Panc1 (cell line): ENCODE data around the gene PCK2. TPM values are rescaled to one million over a fixed set of nuclear protein-coding genes. Genes with fewer than 3 reads are reported as not detected.

Experiments
- ATAC-seq: fragments of 200-7000 bp; cut with Tn5 transposase; 2 replicates; pipeline ENCODE4 v1.9.1; 2020; ENCODE audit warnings: mild to moderate bottlenecking, moderate library complexity
- BruUV-seq: library from RNA; stranded (reverse); fragments of 400-500 nt; replicated peaks from 2 replicates; lab custom pipeline; 2021; lab: Mats Ljungman, UMichigan
- CTCF ChIA-PET: fragments of 300-600 bp; sonication (Branson Sonifier 250); formaldehyde crosslinking; loops from one replicate; lab custom pipeline; 2022; ENCODE audit warnings: antibody characterized with exemption; lab: Charles Lee
- POLR2A ChIA-PET: fragments of 300-600 bp; sonication (Branson Sonifier 250); formaldehyde crosslinking; loops from one replicate; lab custom pipeline; 2022; ENCODE audit warnings: antibody characterized with exemption; lab: Charles Lee
- DNase-seq: peaks from one replicate; pipeline ENCODE4 v3.0.0-alpha.2; 2010; ENCODE audit warnings: low read depth, low spot score
- H3K27ac ChIP-seq: 2 replicates; pipeline ENCODE4 v1.5.1; 2011; ENCODE audit warnings: mild to moderate bottlenecking, low read length, inconsistent platforms
- H3K27me3 ChIP-seq: fragments of 200-500 bp; sonication (Bioruptor generic); 2 replicates; pipeline ENCODE4 v1.6.0; 2014; ENCODE audit warnings: low read length, inconsistent platforms; ENCODE audit not compliant: control insufficient read depth, insufficient read depth
- H3K36me3 ChIP-seq: fragments of 200-500 bp; sonication (Bioruptor generic); 2 replicates; pipeline ENCODE4 v1.5.1; 2014; ENCODE audit warnings: inconsistent platforms, mild to moderate bottlenecking, low read length, moderate library complexity; ENCODE audit not compliant: control insufficient read depth, insufficient read depth
- H3K4me1 ChIP-seq: 2 replicates; pipeline ENCODE4 v1.5.1; 2011; ENCODE audit warnings: inconsistent platforms, mild to moderate bottlenecking, low read length, moderate library complexity; ENCODE audit not compliant: control insufficient read depth, insufficient read depth
- H3K4me3 ChIP-seq, 2 experiments: 2 replicates each; pipeline ENCODE4 v1.5.1; 2011 to 2012; ENCODE audit warnings: low read depth in 2 of 2, low read length in 2 of 2, mild to moderate bottlenecking in 2 of 2, inconsistent platforms in 1 of 2, moderate library complexity in 1 of 2
- H3K9me3 ChIP-seq: fragments of 200-500 bp; sonication (Bioruptor generic); 2 replicates; pipeline ENCODE4 v1.5.1; 2014; ENCODE audit warnings: low read depth, mild to moderate bottlenecking, inconsistent platforms, low read length, moderate library complexity; ENCODE audit not compliant: control insufficient read depth, insufficient read depth
- POLR2AphosphoS5 ChIP-seq: IDR thresholded peaks from 2 replicates; pipeline ENCODE4 v1.6.1; 2012; ENCODE audit warnings: mild to moderate bottlenecking, low read depth, low read length, moderate library complexity
- SIN3A ChIP-seq: IDR thresholded peaks from 2 replicates; pipeline ENCODE4 v1.6.1; 2012; ENCODE audit warnings: low read depth, mild to moderate bottlenecking, low read length, moderate library complexity, borderline replicate concordance; ENCODE audit not compliant: insufficient read depth
- TCF7L2 ChIP-seq: IDR thresholded peaks from 2 replicates; pipeline ENCODE4 v1.6.1; 2011; ENCODE audit warnings: mild to moderate bottlenecking, low read depth, low read length, inconsistent platforms
- in situ Hi-C: cut with HindIII; loops from 2 replicates; pipeline ENCODE4 v1.10.0; 2016; ENCODE audit warnings: low sequenced_read_pairs, low pct_unique_long_range_greater_than_20kb
- intact Hi-C: fragments of 100-400 bp; cut with micrococcal nuclease; formaldehyde crosslinking; loops from one replicate; pipeline ENCODE4 v1.10.0; 2022; ENCODE audit not compliant: unreplicated experiment
- total RNA-seq: library from RNA; stranded (reverse); gene quantifications from one replicate; pipeline ENCODE4 v1.2.1, GENCODE V29; 2021; ENCODE audit not compliant: unreplicated experiment
- TF ChIP-seq, protein P1 (sequence below): fragments of 450-650 bp; IDR thresholded peaks from 2 replicates; pipeline ENCODE4 v1.5.1; 2017; ENCODE audit warnings: mild to moderate bottlenecking
- TF ChIP-seq, protein P2 (sequence below), 2 experiments: IDR thresholded peaks; 2 replicates each; pipeline ENCODE4 v1.6.1; 2011 to 2012; ENCODE audit warnings: low read depth in 2 of 2, control low read depth in 1 of 2, low read length in 1 of 2, mild to moderate bottlenecking in 1 of 2, moderate library complexity in 1 of 2; ENCODE audit not compliant: insufficient read depth in 1 of 2

PCK2 gene
- total RNA-seq, 1 experiment from 2014 or later, result 24.5 TPM

- BruUV-seq, result no TSS peak
- CTCF ChIA-PET, result no interaction called here
- TF ChIP-seq SIN3A, result no peak
- TF ChIP-seq, protein P1, sequence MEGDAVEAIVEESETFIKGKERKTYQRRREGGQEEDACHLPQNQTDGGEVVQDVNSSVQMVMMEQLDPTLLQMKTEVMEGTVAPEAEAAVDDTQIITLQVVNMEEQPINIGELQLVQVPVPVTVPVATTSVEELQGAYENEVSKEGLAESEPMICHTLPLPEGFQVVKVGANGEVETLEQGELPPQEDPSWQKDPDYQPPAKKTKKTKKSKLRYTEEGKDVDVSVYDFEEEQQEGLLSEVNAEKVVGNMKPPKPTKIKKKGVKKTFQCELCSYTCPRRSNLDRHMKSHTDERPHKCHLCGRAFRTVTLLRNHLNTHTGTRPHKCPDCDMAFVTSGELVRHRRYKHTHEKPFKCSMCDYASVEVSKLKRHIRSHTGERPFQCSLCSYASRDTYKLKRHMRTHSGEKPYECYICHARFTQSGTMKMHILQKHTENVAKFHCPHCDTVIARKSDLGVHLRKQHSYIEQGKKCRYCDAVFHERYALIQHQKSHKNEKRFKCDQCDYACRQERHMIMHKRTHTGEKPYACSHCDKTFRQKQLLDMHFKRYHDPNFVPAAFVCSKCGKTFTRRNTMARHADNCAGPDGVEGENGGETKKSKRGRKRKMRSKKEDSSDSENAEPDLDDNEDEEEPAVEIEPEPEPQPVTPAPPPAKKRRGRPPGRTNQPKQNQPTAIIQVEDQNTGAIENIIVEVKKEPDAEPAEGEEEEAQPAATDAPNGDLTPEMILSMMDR, result no peak
- no peak for TF ChIP-seq POLR2AphosphoS5
- TF ChIP-seq, protein P2, sequence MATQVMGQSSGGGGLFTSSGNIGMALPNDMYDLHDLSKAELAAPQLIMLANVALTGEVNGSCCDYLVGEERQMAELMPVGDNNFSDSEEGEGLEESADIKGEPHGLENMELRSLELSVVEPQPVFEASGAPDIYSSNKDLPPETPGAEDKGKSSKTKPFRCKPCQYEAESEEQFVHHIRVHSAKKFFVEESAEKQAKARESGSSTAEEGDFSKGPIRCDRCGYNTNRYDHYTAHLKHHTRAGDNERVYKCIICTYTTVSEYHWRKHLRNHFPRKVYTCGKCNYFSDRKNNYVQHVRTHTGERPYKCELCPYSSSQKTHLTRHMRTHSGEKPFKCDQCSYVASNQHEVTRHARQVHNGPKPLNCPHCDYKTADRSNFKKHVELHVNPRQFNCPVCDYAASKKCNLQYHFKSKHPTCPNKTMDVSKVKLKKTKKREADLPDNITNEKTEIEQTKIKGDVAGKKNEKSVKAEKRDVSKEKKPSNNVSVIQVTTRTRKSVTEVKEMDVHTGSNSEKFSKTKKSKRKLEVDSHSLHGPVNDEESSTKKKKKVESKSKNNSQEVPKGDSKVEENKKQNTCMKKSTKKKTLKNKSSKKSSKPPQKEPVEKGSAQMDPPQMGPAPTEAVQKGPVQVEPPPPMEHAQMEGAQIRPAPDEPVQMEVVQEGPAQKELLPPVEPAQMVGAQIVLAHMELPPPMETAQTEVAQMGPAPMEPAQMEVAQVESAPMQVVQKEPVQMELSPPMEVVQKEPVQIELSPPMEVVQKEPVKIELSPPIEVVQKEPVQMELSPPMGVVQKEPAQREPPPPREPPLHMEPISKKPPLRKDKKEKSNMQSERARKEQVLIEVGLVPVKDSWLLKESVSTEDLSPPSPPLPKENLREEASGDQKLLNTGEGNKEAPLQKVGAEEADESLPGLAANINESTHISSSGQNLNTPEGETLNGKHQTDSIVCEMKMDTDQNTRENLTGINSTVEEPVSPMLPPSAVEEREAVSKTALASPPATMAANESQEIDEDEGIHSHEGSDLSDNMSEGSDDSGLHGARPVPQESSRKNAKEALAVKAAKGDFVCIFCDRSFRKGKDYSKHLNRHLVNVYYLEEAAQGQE (IDR thresholded peaks at IDR 0.05; ENCODE audit: insufficient read depth in 1 of 2, low read depth in 2 of 2, low read length in 1 of 2), result no peak
- TF ChIP-seq TCF7L2, result no peak
- no peaks in the 10 kb centered on the region for H3K9me3 ChIP-seq
- POLR2A ChIA-PET, result no interaction called here
- H3K27me3 ChIP-seq, result no peaks in the 10 kb centered on the region
- H3K36me3 ChIP-seq, result peaks cover 2% of the 10 kb centered on the region
- H3K27ac ChIP-seq, result no peak overlapping the region
- intact Hi-C loops, result no loop called here
- ATAC-seq, result no peak
- H3K4me1 ChIP-seq, result no peaks in the 10 kb centered on the region
- in situ Hi-C loops, result no loop called here
- no peak for DNase-seq
- H3K4me3 ChIP-seq, result no peak overlapping the region
These were observed 28.3 kb downstream of the PCK2 start for GRCh38 chr14:24122416-24122815.

- no peak for DNase-seq
- no peaks in the 10 kb centered on the region for H3K27me3 ChIP-seq
- CTCF ChIA-PET, result no interaction called here
- no peak for TF ChIP-seq POLR2AphosphoS5
- TF ChIP-seq, protein P2 (IDR thresholded peaks at IDR 0.05; ENCODE audit: insufficient read depth in 1 of 2, low read depth in 2 of 2, low read length in 1 of 2), result no peak
- TF ChIP-seq SIN3A, result no peak
- TF ChIP-seq TCF7L2, result no peak
- TF ChIP-seq, protein P1, result no peak
- no peaks in the 10 kb centered on the region for H3K9me3 ChIP-seq
- in situ Hi-C loops, result no loop called here
- no TSS peak for BruUV-seq
- intact Hi-C loops, result no loop called here
- H3K27ac ChIP-seq, result no peak overlapping the region
- ATAC-seq, result no peak
- POLR2A ChIA-PET, result no interaction called here
- H3K4me3 ChIP-seq, result no peak overlapping the region
- peaks cover 2% of the 10 kb centered on the region for H3K36me3 ChIP-seq
- no peaks in the 10 kb centered on the region for H3K4me1 ChIP-seq
These were observed 28.8 kb downstream of the PCK2 start for GRCh38 chr14:24122898-24123297.
